IMR-90 (cell line): ENCODE results near the gene CAMK2D. TPM values are rescaled to one million over a fixed set of nuclear protein-coding genes. Genes with fewer than 3 reads are reported as not detected.

Source experiments
- ATAC-seq: fragments of 200-7000 bp; cut with Tn5 transposase; 2 replicates; pipeline ENCODE4 v1.9.1; 2020; ENCODE audit warnings: low read depth, mild to moderate bottlenecking, moderate library complexity
- BruUV-seq: library from RNA; stranded (reverse); fragments of 400-500 nt; replicated peaks from 2 replicates; lab custom pipeline; 2021; lab: Mats Ljungman, UMichigan
- CTCF ChIA-PET: fragments of 300-600 bp; formaldehyde crosslinking; extraction: SDS; loops from one replicate; lab custom pipeline; 2021; ENCODE audit warnings: antibody characterized with exemption; lab: Yijun Ruan, JAX
- POLR2A ChIA-PET: fragments of 300-600 bp; sonication (Branson Sonifier 250); formaldehyde crosslinking; loops from one replicate; lab custom pipeline; 2022; ENCODE audit warnings: antibody characterized with exemption; ENCODE audit not compliant: unreplicated experiment; lab: Charles Lee
- DNase-seq: peaks from one replicate; pipeline ENCODE4 v3.0.0; 2013
- H2AFZ ChIP-seq: replicated peaks from 2 replicates; pipeline ENCODE3; 2013; ENCODE audit warnings: low read length, mild to moderate bottlenecking; ENCODE audit not compliant: poor library complexity
- H2AK5ac ChIP-seq: 2 replicates; pipeline ENCODE4 v1.6.1; 2013; ENCODE audit warnings: low read depth, low read length, inconsistent platforms
- H2AK9ac ChIP-seq: replicated peaks from 2 replicates; pipeline ENCODE3; 2013; ENCODE audit warnings: mild to moderate bottlenecking, low read depth, low read length, moderate library complexity; ENCODE audit not compliant: poor library complexity
- H2BK120ac ChIP-seq: 2 replicates; pipeline ENCODE4 v1.6.1; 2013; ENCODE audit warnings: low read depth, low read length, inconsistent platforms
- H2BK15ac ChIP-seq: 3 replicates; pipeline ENCODE4 v1.6.1; 2013; ENCODE audit warnings: low read depth, low read length, inconsistent platforms
- H2BK20ac ChIP-seq: 2 replicates; pipeline ENCODE4 v1.6.1; 2013; ENCODE audit warnings: low read depth, mild to moderate bottlenecking, inconsistent platforms, low read length, moderate library complexity
- H2BK5ac ChIP-seq: 2 replicates; pipeline ENCODE4 v1.6.1; 2013; ENCODE audit warnings: mild to moderate bottlenecking, low read depth, low read length, inconsistent platforms; ENCODE audit not compliant: poor library complexity, severe bottlenecking
- H3K14ac ChIP-seq: replicated peaks from 2 replicates; pipeline ENCODE4 v1.6.1; 2013; ENCODE audit warnings: low read depth, low read length, inconsistent platforms
- H3K18ac ChIP-seq: 2 replicates; pipeline ENCODE4 v1.6.1; 2013; ENCODE audit warnings: low read depth, low read length, control low read depth
- H3K23ac ChIP-seq: 2 replicates; pipeline ENCODE4 v1.6.1; 2013; ENCODE audit warnings: low read depth, low read length, inconsistent platforms
- H3K27ac ChIP-seq: 2 replicates; pipeline ENCODE4 v1.5.1; 2013; ENCODE audit warnings: mild to moderate bottlenecking, control low read depth, low read length; ENCODE audit not compliant: insufficient read depth
- H3K27me3 ChIP-seq: 2 replicates; pipeline ENCODE4 v1.6.1; 2013; ENCODE audit warnings: low read length; ENCODE audit not compliant: control insufficient read depth, insufficient read depth
- H3K36me3 ChIP-seq: 2 replicates; pipeline ENCODE4 v1.6.1; 2013; ENCODE audit warnings: low read length, mixed read lengths; ENCODE audit not compliant: control insufficient read depth, insufficient read depth
- H3K4ac ChIP-seq: 2 replicates; pipeline ENCODE4 v1.6.1; 2013; ENCODE audit warnings: low read depth, low read length, inconsistent platforms
- H3K4me1 ChIP-seq: 2 replicates; pipeline ENCODE4 v1.6.1; 2013; ENCODE audit warnings: low read length, mixed read lengths; ENCODE audit not compliant: control insufficient read depth, insufficient read depth
- H3K4me2 ChIP-seq: 2 replicates; pipeline ENCODE4 v1.6.1; 2013; ENCODE audit warnings: low read depth, mild to moderate bottlenecking, control low read depth, low read length, moderate library complexity
- H3K4me3 ChIP-seq: 2 replicates; pipeline ENCODE4 v1.5.1; 2013; ENCODE audit warnings: low read depth, mild to moderate bottlenecking, control low read depth, low read length, moderate library complexity; ENCODE audit not compliant: insufficient read depth
- H3K56ac ChIP-seq: 2 replicates; pipeline ENCODE4 v1.6.1; 2013; ENCODE audit warnings: low read length, inconsistent platforms; ENCODE audit not compliant: insufficient read depth; ENCODE audit errors: extremely low read depth
- H3K79me1 ChIP-seq, 2 experiments: 2 replicates each; pipeline ENCODE4 v1.6.1; 2013; ENCODE audit warnings: low read length in 2 of 2, inconsistent platforms in 1 of 2, low read depth in 1 of 2
- H3K9ac ChIP-seq: 2 replicates; pipeline ENCODE4 v1.6.1; 2013; ENCODE audit warnings: low read depth, low read length, control low read depth
- H3K9me1 ChIP-seq: 2 replicates; pipeline ENCODE4 v1.6.1; 2013; ENCODE audit warnings: low read length, inconsistent platforms; ENCODE audit not compliant: insufficient read depth
- H3K9me3 ChIP-seq: 2 replicates; pipeline ENCODE4 v1.6.1; 2013; ENCODE audit warnings: low read length; ENCODE audit not compliant: control insufficient read depth, insufficient read depth
- H4K20me1 ChIP-seq: 2 replicates; pipeline ENCODE4 v1.6.1; 2013; ENCODE audit warnings: low read length, inconsistent platforms; ENCODE audit not compliant: insufficient read depth
- H4K5ac ChIP-seq: 2 replicates; pipeline ENCODE4 v1.6.1; 2013; ENCODE audit warnings: mild to moderate bottlenecking, low read depth, low read length, control low read depth
- H4K8ac ChIP-seq, 2 experiments: 2 replicates each; pipeline ENCODE4 v1.6.1; 2013; ENCODE audit warnings: low read depth in 2 of 2, low read length in 2 of 2, control low read depth in 1 of 2, inconsistent platforms in 1 of 2
- H4K91ac ChIP-seq: 2 replicates; pipeline ENCODE4 v1.6.1; 2013; ENCODE audit warnings: low read depth, low read length, inconsistent platforms; ENCODE audit not compliant: insufficient read depth
- RCOR1 ChIP-seq: IDR thresholded peaks from 2 replicates; pipeline ENCODE4 v1.6.1; 2012; ENCODE audit warnings: mild to moderate bottlenecking, low read length, improper control_type of control experiment; ENCODE audit not compliant: insufficient replicate concordance
- RFX5 ChIP-seq: IDR thresholded peaks from 2 replicates; pipeline ENCODE4 v1.8.0; 2012; ENCODE audit warnings: low read depth, mild to moderate bottlenecking, low read length, moderate library complexity
- WGBS, 2 experiments: methylation state at CpG; one replicate each; pipeline versions ENCODE4 v1.1.5 to v1.1.7; 2013; ENCODE audit warnings: missing lambda C conversion rate in 2 of 2; ENCODE audit not compliant: insufficient read length in 1 of 2; ENCODE audit errors: extremely low coverage in 2 of 2; 5-methylcytosine and 5-hydroxymethylcytosine counted together
- dilution Hi-C: fragments of 300-500 bp; cut with HindIII; formaldehyde crosslinking; loops from one replicate; pipeline ENCODE4 v1.14.3; 2018; ENCODE audit warnings: low sequenced_read_pairs; ENCODE audit not compliant: unreplicated experiment
- in situ Hi-C: fragments of 300-500 bp; cut with MboI; formaldehyde crosslinking; loops from 3 replicates; pipeline ENCODE4 v1.14.3; 2019; ENCODE audit warnings: low sequenced_read_pairs, inconsistent platforms, mixed read lengths
- intact Hi-C: fragments of 100-400 bp; cut with micrococcal nuclease; formaldehyde crosslinking; loops from 2 replicates; pipeline ENCODE4 v1.10.0; 2022
- polyA plus RNA-seq, 3 experiments: library from polyadenylated mRNA; depleted of rRNA; stranded (reverse); fragments of >200 nt; gene quantifications; 2 replicates each; pipeline ENCODE4 v1.2.3, GENCODE V29; 2012; ENCODE audit warnings: low replicate concordance in 1 of 3
- total RNA-seq: library from RNA; depleted of rRNA; stranded (reverse); fragments of >200 nt; gene quantifications from 2 replicates; pipeline ENCODE4 v1.2.3, GENCODE V29; 2012

CAMK2D gene
- total and polyA plus RNA-seq, 2 of the 4 experiments (the other 2 are of a cell fraction), result 44.6 to 156 TPM

DNA sequence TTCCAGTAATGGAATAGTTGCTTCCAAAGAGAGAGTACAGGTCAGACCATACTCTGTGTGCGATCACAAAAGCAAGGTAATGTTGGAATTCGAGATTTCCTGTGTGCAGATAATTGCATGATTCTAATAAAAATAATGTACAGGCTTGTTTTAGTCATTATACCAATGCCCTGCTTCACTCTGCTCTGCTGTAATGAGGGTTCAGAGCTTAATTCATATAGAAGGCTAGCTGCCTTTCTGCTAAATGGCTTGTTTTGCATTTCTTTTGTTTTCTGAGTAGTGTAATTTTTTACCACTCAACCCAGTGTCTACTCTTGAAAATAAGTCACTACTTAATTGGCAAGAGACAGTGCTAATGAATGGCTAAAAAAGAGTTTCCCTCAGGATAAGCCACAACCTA, 236.0 kb downstream of the CAMK2D start:
- Histone ChIP-seq H2AK9ac (no peak overlapping the region), H3K14ac (no peak overlapping the region; the same call in 1 of the 2 replicates), H3K4me3 (no peak overlapping the region), H4K5ac (no peak overlapping the region), H3K9me3 (no peaks in the 10 kb centered on the region), H2BK20ac (no peak overlapping the region), H2AK5ac (no peak overlapping the region), H3K27ac (no peak overlapping the region), H2BK120ac (no peak overlapping the region), H4K8ac (no peak overlapping the region), H3K23ac (no peak overlapping the region), H4K91ac (no peak overlapping the region), H3K18ac (no peak overlapping the region), H3K9me1 (no peaks in the 10 kb centered on the region; the same call in none of the 2 replicates), H2BK5ac (no peak overlapping the region), H3K27me3 (no peaks in the 10 kb centered on the region), H2AFZ (no peak overlapping the region), H3K36me3 (peaks cover 11% of the 10 kb centered on the region), H3K4me1 (no peaks in the 10 kb centered on the region), H4K20me1 (no peaks in the 10 kb centered on the region), H3K79me1 (peaks cover 9 to 14% of the 10 kb centered on the region in 2 experiments; a peak in 3 of 4 replicates), H3K4ac (no peak overlapping the region), H3K4me2 (no peak overlapping the region), H3K9ac (no peak overlapping the region), H2BK15ac (no peak overlapping the region), H3K56ac (no peak overlapping the region)
- intact Hi-C loops (no loop called here), in situ Hi-C loops (loop anchor here (25.0 kb wide), 1 partner anchor 837 kb away; no protein-coding TSS in a partner anchor), dilution Hi-C loops (no loop called here)
- no peak for ATAC-seq
- TF ChIP-seq RFX5 (no peak), RCOR1 (no peak)
- no peak for DNase-seq
- CTCF ChIA-PET, result no interaction called here
- WGBS, 2 experiments, result no CpG with 5 or more reads among the region's 2 CpGs
- no TSS peak for BruUV-seq
- POLR2A ChIA-PET, result no interaction called here
